Measurements from ENCODE around the gene KCNK3. TPM values are rescaled to one million over a fixed set of nuclear protein-coding genes. Genes with fewer than 3 reads are reported as not detected.
"Not testable (repeated sequence)": the region's sequence is repeated elsewhere in the genome, so short reads cannot be mapped to it uniquely, and the experiment has no call there.

KCNK3 gene
- total and polyA plus RNA-seq, 7 experiments from 2014 or later = not detected

DNA sequence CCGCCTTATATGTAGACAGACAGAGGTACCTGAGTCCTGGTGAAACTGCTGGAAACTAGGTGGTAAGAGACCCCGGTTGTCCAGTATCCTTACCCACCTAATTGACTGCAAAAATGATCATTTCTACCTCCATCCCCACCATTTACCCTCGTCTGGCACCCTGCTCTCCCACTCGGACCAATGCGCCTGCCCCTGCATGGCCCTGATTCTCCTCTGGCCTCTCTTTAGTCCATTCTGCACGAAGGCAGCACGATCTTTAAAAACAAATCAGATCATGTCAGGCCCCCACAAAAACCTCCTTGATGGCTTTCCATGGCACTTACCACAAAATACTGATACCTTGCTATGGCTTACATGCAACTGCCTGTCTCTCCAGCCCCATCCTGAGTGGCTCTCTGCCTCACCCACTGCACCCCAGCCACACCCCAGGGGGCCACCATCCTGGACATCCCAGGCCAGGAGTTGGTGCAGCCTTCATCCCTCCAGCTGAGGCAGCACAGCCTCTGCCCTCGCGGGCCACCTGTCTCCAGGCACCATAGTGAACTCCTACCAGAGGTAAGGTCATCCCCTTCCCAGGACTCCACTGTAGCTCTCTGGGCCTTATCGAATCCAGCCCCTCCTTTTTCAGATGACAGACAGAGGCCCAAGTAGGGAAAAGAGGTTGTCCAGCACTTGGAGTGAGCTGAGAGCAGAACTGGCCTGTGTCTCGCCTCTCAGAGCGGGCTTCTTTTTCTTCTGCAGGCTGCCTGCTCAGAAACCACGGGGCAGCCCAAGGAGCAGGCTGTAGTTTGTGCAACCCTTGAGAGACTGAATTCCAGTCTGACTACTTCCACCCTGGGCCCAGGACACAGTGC is 39.1 kb upstream of the KCNK3 start:
- H3K27me3 Mint-ChIP-seq = peaks cover 3 to 21% (median 9%) of the 10 kb centered on the region in 5 donors
- H3K36me3 Mint-ChIP-seq = no peaks in the 10 kb centered on the region
- Histone ChIP-seq H3K9me3 (ENCODE audit: control insufficient read depth in 2 of 3, low read length in 3 of 3) (no peaks in the 10 kb centered on the region), H3K27ac (ENCODE audit: low read depth, low read length) (no peak overlapping the region), H3K4me3 (ENCODE audit: low read length) (no peak overlapping the region), H3K4me1 (ENCODE audit: control insufficient read depth in 2 of 2, insufficient read depth in 2 of 2, low read length in 2 of 2) (no peaks in the 10 kb centered on the region), H3K27me3 (ENCODE audit: control insufficient read depth in 2 of 2, insufficient read depth in 2 of 2, low read length in 2 of 2) (no peaks in the 10 kb centered on the region), H3K36me3 (ENCODE audit: control insufficient read depth in 2 of 3, insufficient read depth in 3 of 3, low read length in 3 of 3) (no peaks in the 10 kb centered on the region)
- no peak for DNase-seq
- no peak overlapping the region for H3K27ac Mint-ChIP-seq
- ChIA-PET POLR2A (no interaction called here), CTCF (no interaction called here)
- H3K4me3 Mint-ChIP-seq = no peak overlapping the region
- H3K4me1 Mint-ChIP-seq = no peaks in the 10 kb centered on the region
- no peak for ATAC-seq
- intact Hi-C loops (cut with micrococcal nuclease) = no loop called here
- peaks cover 0 to 5% (median 0%) of the 10 kb centered on the region in 11 donors for H3K9me3 Mint-ChIP-seq

DNA sequence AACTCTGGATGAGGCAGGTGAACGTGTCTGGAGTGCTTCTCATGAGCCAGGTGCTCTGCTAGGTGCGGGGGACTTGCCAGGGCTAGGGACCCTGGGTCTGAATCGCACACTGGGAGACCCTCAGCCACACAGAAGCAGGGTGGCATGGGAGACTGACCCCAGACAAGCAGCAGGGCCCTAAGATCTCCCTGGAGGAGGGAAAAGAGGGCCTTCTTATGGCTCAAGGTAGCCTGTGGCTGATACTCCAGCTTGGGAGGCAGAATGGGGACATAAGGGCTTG is 38.5 kb upstream of the KCNK3 start:
- H3K9me3 Mint-ChIP-seq = peaks cover 0 to 6% (median 4%) of the 10 kb centered on the region in 11 donors
- no peaks in the 10 kb centered on the region for H3K4me1 ChIP-seq (ENCODE audit: control insufficient read depth in 2 of 2, insufficient read depth in 2 of 2, low read length in 2 of 2)
- ATAC-seq (no peak), DNase-seq (no peak)
- H3K27ac ChIP-seq (ENCODE audit: low read depth, low read length) = no peak overlapping the region
- no peaks in the 10 kb centered on the region for H3K27me3 ChIP-seq (ENCODE audit: control insufficient read depth in 2 of 2, insufficient read depth in 2 of 2, low read length in 2 of 2)
- H3K27ac Mint-ChIP-seq = no peak overlapping the region
- no peaks in the 10 kb centered on the region for H3K36me3 Mint-ChIP-seq
- intact Hi-C loops (cut with micrococcal nuclease) = no loop called here
- POLR2A ChIA-PET = no interaction called here
- no peaks in the 10 kb centered on the region for H3K4me1 Mint-ChIP-seq
- no peak overlapping the region for H3K4me3 ChIP-seq (ENCODE audit: low read length)
- no peaks in the 10 kb centered on the region for H3K36me3 ChIP-seq (ENCODE audit: control insufficient read depth in 2 of 3, insufficient read depth in 3 of 3, low read length in 3 of 3)
- H3K27me3 Mint-ChIP-seq = peaks cover 7 to 24% (median 14%) of the 10 kb centered on the region in 5 donors
- no peaks in the 10 kb centered on the region for H3K9me3 ChIP-seq (ENCODE audit: control insufficient read depth in 2 of 3, low read length in 3 of 3)
- H3K4me3 Mint-ChIP-seq = no peak overlapping the region
- CTCF ChIA-PET = no interaction called here

DNA sequence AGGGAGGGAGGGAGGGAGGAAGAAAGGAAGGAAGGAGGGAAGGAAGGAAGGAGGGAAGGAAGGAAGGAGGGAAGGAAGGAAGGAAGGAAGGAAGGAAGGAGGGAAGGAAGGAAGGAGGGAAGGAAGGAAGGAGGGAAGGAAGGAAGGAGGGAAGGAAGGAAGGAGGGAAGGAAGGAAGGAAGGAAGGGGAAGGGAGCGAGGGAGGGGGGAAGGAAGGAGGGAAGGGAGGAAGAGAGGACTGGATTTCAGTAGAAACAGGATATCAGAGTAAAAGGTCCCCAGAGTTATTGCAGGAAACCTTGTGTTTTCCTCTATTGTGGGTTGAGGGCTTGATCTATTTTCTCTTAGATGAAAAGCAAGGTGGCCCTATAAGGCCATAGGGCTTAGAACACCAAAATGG is 37.4 kb upstream of the KCNK3 start:
- H3K36me3 ChIP-seq (ENCODE audit: control insufficient read depth in 2 of 3, insufficient read depth in 3 of 3, low read length in 3 of 3); H3K4me1 Mint-ChIP-seq; POLR2A ChIA-PET; H3K36me3 Mint-ChIP-seq; H3K27me3 ChIP-seq (ENCODE audit: control insufficient read depth in 2 of 2, insufficient read depth in 2 of 2, low read length in 2 of 2); H3K4me1 ChIP-seq (ENCODE audit: control insufficient read depth in 2 of 2, insufficient read depth in 2 of 2, low read length in 2 of 2); H3K9me3 ChIP-seq (ENCODE audit: control insufficient read depth in 2 of 3, low read length in 3 of 3); DNase-seq; H3K27ac Mint-ChIP-seq; H3K4me3 Mint-ChIP-seq; ATAC-seq; H3K4me3 ChIP-seq (ENCODE audit: low read length); intact Hi-C loops (cut with micrococcal nuclease); H3K27ac ChIP-seq (ENCODE audit: low read depth, low read length): not testable (repeated sequence)
- CTCF ChIA-PET = interaction anchor here (0.5 kb wide), 1 partner anchor 308 kb away, joined by 3 read pairs; no protein-coding TSS in a partner anchor
- peaks cover 0 to 17% (median 11%) of the 10 kb centered on the region in 11 donors for H3K9me3 Mint-ChIP-seq
- H3K27me3 Mint-ChIP-seq = peaks cover 7 to 27% (median 21%) of the 10 kb centered on the region in 5 donors

DNA sequence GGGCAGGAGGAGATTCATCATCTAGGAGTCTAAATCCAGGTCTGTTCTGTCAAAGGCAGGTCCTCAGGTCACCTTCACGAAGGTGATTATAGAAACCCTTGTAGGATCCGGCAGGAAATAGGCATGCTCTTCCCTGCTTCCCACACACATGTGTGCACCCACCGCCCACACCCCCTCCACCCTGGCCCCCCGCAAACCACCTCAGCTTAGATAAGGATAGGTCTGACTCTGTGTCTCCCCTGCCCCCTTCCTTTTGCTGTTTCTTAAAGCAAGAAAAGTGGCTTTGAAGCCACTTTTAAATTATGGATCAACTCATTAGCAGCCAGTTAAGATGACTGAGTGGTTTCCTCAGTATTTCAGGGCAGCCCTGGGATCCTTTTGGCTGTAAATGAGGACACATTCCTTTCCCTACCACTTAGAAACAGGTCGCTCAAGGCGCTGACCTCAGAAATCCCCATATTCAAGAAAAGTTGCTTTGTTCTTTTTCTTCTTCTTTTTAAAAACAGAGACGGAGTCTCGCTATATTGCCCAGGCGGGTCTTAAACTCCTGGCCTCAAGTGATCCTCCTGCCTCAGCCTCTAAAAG is 36.8 kb upstream of the KCNK3 start:
- no peak for DNase-seq
- Mint-ChIP-seq H3K9me3 (peaks cover 0 to 23% (median 14%) of the 10 kb centered on the region in 11 donors), H3K36me3 (no peaks in the 10 kb centered on the region), H3K27me3 (peaks cover 8 to 22% (median 17%) of the 10 kb centered on the region in 5 donors), H3K4me3 (no peak overlapping the region), H3K27ac (no peak overlapping the region), H3K4me1 (no peaks in the 10 kb centered on the region)
- intact Hi-C loops (cut with micrococcal nuclease) = no loop called here
- H3K4me3 ChIP-seq (ENCODE audit: low read length) = no peak overlapping the region
- no peaks in the 10 kb centered on the region for H3K36me3 ChIP-seq (ENCODE audit: control insufficient read depth in 2 of 3, insufficient read depth in 3 of 3, low read length in 3 of 3)
- H3K4me1 ChIP-seq (ENCODE audit: control insufficient read depth in 2 of 2, insufficient read depth in 2 of 2, low read length in 2 of 2) = no peaks in the 10 kb centered on the region
- H3K9me3 ChIP-seq (ENCODE audit: control insufficient read depth in 2 of 3, low read length in 3 of 3) = no peaks in the 10 kb centered on the region
- no peaks in the 10 kb centered on the region for H3K27me3 ChIP-seq (ENCODE audit: control insufficient read depth in 2 of 2, insufficient read depth in 2 of 2, low read length in 2 of 2)
- ChIA-PET CTCF (interaction anchor here (0.5 kb wide), 1 partner anchor 308 kb away, joined by 3 read pairs; no protein-coding TSS in a partner anchor), POLR2A (no interaction called here)
- H3K27ac ChIP-seq (ENCODE audit: low read depth, low read length) = no peak overlapping the region
- no peak for ATAC-seq

DNA sequence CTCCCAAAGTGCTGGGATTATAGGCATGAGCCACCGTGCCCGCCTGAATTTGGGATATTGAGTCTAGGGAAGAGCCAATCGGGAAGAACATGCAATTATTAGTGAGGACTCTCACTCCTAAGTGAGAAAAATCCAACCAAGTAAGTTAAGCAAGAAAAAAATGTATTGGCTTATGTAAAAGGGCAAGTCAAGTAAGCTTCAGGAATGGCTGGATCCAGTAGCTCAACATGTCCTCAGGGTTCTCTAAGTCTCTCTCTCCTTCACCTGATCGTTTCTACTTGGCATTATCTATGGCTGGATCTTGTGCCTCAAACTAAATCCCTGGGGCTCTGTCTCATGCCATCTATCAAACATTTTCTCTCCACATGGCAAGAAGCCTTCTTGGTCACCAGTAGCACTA is 35.3 kb upstream of the KCNK3 start:
- Mint-ChIP-seq H3K9me3 (peaks cover 4 to 31% (median 22%) of the 10 kb centered on the region in 11 donors), H3K4me3 (no peak overlapping the region), H3K36me3 (no peaks in the 10 kb centered on the region), H3K27me3 (peaks cover 11 to 23% (median 14%) of the 10 kb centered on the region in 5 donors), H3K4me1 (no peaks in the 10 kb centered on the region), H3K27ac (no peak overlapping the region)
- POLR2A ChIA-PET = no interaction called here
- H3K27me3 ChIP-seq (ENCODE audit: control insufficient read depth in 2 of 2, insufficient read depth in 2 of 2, low read length in 2 of 2) = no peaks in the 10 kb centered on the region
- H3K4me1 ChIP-seq (ENCODE audit: control insufficient read depth in 2 of 2, insufficient read depth in 2 of 2, low read length in 2 of 2) = no peaks in the 10 kb centered on the region
- no peaks in the 10 kb centered on the region for H3K9me3 ChIP-seq (ENCODE audit: control insufficient read depth in 2 of 3, low read length in 3 of 3)
- no peak overlapping the region for H3K4me3 ChIP-seq (ENCODE audit: low read length)
- ATAC-seq (no peak), DNase-seq (no peak)
- H3K36me3 ChIP-seq (ENCODE audit: control insufficient read depth in 2 of 3, insufficient read depth in 3 of 3, low read length in 3 of 3) = no peaks in the 10 kb centered on the region
- H3K27ac ChIP-seq (ENCODE audit: low read depth, low read length) = no peak overlapping the region
- CTCF ChIA-PET = no interaction called here
- intact Hi-C loops (cut with micrococcal nuclease) = no loop called here

DNA sequence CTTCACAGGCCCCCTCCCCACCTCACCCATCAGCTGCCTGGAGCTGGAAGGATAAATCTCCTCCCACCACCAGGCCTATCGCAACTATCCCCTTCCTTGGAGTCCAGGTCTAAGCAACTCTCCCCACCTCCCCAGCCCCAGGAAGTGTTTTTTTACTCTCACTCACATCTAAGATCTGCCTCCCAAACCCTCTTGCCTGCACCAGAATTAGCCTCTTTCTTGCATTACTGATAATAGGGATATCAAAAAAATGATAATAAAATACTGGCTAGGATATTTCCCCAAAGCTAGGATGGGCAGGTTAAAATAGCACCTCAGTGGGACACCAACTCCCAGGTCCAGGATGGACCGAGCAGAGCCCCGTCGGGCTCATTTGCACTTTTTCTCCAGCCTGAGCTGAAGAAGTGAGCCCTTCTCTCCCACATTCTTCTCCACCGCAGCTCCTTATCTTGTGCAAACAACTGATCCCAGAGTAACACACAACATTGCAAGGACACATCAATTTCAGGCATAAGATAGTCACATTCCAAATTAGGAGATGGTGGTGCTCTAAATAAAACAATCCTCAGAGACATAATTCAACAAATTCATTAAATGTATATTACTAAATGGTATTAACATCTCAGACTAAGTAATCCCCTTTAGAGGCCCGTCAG is 33.7 kb upstream of the KCNK3 start:
- no peaks in the 10 kb centered on the region for H3K9me3 ChIP-seq (ENCODE audit: control insufficient read depth in 2 of 3, low read length in 3 of 3)
- intact Hi-C loops (cut with micrococcal nuclease) = no loop called here

More for the DNA sequence above, 33.7 kb upstream of the KCNK3 start:
- no peaks in the 10 kb centered on the region for H3K27me3 ChIP-seq (ENCODE audit: control insufficient read depth in 2 of 2, insufficient read depth in 2 of 2, low read length in 2 of 2)
- H3K27me3 Mint-ChIP-seq = peaks cover 11 to 27% (median 18%) of the 10 kb centered on the region in 5 donors
- DNase-seq = no peak
- no peak for ATAC-seq
- peaks cover 4 to 31% (median 22%) of the 10 kb centered on the region in 11 donors for H3K9me3 Mint-ChIP-seq
- H3K27ac Mint-ChIP-seq = no peak overlapping the region
- ChIA-PET CTCF (no interaction called here), POLR2A (no interaction called here)
- no peaks in the 10 kb centered on the region for H3K36me3 ChIP-seq (ENCODE audit: control insufficient read depth in 2 of 3, insufficient read depth in 3 of 3, low read length in 3 of 3)
- H3K36me3 Mint-ChIP-seq = no peaks in the 10 kb centered on the region
- H3K27ac ChIP-seq (ENCODE audit: low read depth, low read length) = no peak overlapping the region
- no peaks in the 10 kb centered on the region for H3K4me1 ChIP-seq (ENCODE audit: control insufficient read depth in 2 of 2, insufficient read depth in 2 of 2, low read length in 2 of 2)
- no peaks in the 10 kb centered on the region for H3K4me1 Mint-ChIP-seq
- H3K4me3 ChIP-seq (ENCODE audit: low read length) = no peak overlapping the region
- no peak overlapping the region for H3K4me3 Mint-ChIP-seq
